Measurements from ENCODE around the gene PYGO2. TPM values are rescaled to one million over a fixed set of nuclear protein-coding genes. Genes with fewer than 3 reads are reported as not detected.

The PYGO2 gene
- total RNA-seq, 3 donors from 2014 or later (not counting 1 experiment from before 2014, with no cell fraction given) = 21.6 to 32.1 (median 27.5) TPM

DNA sequence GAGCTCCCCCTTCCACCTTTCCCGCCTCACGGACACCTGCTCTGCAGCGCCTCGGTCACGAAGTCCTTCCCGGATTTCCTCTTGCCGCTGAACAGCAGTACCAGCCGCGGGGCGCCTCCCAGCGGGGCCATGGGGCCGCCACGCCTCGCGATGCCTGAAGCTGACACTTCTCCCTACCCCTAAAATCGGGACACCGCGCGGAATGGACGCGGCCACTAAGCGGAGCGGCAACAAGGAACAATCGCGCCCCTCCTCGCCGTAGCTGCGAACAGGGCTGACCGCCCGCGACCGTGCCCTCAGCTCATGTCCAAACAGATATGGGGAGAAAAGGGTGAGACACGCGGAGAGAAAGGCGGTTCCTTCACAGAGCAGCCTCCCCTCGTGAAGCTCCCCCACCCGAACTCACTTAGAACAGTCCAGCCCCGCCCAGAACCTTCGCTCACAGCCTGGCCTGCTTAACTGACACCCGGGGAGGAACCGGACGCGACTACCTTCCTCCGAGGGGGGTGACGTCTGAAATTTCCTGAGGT, 25.0 kb downstream of the PYGO2 start, which contains the start of gene PMVK:
TSS of gene PMVK (minus strand) at position 165 of the 530 bp plus-strand sequence. CDS start at position 131, 34 bp downstream.
- Mint-ChIP-seq H3K4me3 (peak within 1 kb of the TSS; percentile 100), H3K4me1 (peaks cover 19 to 40% of the 10 kb centered on the region in 2 donors), H3K27me3 (ENCODE audit: low read depth in 2 of 2) (no peaks in the 10 kb centered on the region), H3K9me3 (no peaks in the 10 kb centered on the region), H3K36me3 (no peaks in the 10 kb centered on the region), H3K27ac (peak within 1 kb of the TSS; percentile 99 to 100)
- Histone ChIP-seq H3K4me1 (ENCODE audit: control insufficient read depth, insufficient read depth, low read length) (peaks cover 36% of the 10 kb centered on the region), H3K9me3 (ENCODE audit: control insufficient read depth, insufficient read depth, low read length) (no peaks in the 10 kb centered on the region), H3K27ac (ENCODE audit: low read length) (peak within 1 kb of the TSS; percentile 97), H3K27me3 (ENCODE audit: control insufficient read depth, insufficient read depth, low read length) (no peaks in the 10 kb centered on the region), H3K36me3 (ENCODE audit: control insufficient read depth, insufficient read depth, low read length) (no peaks in the 10 kb centered on the region), H3K4me3 (ENCODE audit: low read length) (peak within 1 kb of the TSS; percentile 85)
- intact Hi-C loops (cut with micrococcal nuclease) = loop anchor here (1.0 to 5.0 kb wide), 8 partner anchors 20 to 379 kb away; partner anchors contain the start of genes ADAR, CKS1B, EFNA4 and FLAD1
- peak; percentile 86 to 97 (median 87) for ATAC-seq
- WGBS (ENCODE audit: insufficient coverage) = under 1% methylated on average over 45 of the region's 45 CpGs
- TF ChIP-seq, protein P1, sequence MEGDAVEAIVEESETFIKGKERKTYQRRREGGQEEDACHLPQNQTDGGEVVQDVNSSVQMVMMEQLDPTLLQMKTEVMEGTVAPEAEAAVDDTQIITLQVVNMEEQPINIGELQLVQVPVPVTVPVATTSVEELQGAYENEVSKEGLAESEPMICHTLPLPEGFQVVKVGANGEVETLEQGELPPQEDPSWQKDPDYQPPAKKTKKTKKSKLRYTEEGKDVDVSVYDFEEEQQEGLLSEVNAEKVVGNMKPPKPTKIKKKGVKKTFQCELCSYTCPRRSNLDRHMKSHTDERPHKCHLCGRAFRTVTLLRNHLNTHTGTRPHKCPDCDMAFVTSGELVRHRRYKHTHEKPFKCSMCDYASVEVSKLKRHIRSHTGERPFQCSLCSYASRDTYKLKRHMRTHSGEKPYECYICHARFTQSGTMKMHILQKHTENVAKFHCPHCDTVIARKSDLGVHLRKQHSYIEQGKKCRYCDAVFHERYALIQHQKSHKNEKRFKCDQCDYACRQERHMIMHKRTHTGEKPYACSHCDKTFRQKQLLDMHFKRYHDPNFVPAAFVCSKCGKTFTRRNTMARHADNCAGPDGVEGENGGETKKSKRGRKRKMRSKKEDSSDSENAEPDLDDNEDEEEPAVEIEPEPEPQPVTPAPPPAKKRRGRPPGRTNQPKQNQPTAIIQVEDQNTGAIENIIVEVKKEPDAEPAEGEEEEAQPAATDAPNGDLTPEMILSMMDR (IDR thresholded peaks at IDR 0.05) = no peak
- DNase-seq = peak; percentile 91 to 98

DNA sequence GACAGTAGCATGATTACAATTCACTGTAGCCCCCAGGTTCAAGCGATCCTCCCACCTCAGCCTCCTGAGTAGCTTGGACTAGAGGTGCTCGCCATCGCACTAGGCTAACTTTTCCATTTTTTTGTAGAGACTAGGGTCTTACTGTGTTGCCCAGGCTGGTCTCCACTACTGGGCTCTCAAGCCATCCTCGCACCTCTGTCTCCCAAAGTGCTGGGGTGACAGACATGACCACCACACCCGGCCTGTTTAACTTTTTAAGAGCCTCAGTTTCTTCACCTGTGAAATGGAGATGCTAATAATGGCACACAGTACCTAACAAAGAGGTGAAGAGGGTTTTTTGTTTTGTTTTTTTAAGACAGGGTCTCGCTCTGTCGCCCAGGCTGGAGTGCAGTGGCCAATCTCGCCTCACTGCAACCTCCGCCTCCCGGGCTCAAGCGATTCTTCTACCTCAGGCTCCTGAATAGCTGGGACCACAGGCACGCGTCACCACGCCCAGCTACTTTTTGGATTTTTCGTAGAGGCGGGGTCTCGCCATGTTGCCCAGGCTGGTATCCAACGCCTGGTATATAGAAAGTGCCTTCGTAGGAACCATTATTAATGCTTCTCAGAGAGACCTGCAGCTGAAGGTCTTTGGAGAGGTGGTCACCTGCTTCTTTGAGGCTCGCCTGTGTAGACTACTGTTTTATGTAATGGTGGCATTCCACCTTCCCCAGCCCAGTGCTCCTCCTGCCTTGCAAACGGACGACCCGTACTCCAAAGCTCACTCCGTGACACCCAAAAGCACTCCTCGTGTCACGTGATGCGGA, 25.6 kb downstream of the PYGO2 start:
- H3K4me1 Mint-ChIP-seq = peaks cover 19 to 40% of the 10 kb centered on the region in 2 donors
- 43% methylated on average over 27 of the region's 27 CpGs for WGBS (ENCODE audit: insufficient coverage)

DNA sequence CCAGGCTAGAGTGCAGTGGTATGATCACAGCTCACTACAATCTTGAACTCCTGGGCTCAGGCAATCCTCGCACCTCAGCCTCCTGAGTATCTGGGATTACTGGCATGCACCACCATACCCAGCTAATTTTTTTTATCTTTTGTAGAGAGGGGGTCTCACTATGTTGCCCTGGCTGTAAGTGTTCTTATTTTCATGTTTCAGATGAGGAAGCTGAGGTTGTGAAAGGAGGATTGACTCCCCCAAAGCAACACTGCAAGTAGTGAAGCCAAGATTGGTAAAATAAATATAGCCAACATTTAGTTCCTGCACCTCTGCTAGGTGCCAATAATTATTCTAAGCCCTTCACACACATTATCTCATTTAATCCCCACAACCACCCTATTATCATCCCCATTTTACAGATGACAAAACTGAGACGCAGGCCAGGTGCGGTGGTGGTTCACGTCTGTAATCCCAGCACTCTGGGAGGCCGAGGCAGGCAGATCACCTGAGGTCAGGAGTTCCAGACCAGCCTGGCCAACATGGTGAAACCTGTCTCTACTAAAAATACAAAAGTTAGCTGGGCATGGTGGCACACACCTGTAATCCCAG, 27.1 kb downstream of the PYGO2 start:
- peak overlapping the region; percentile 13 for H3K4me3 Mint-ChIP-seq
- Histone ChIP-seq H3K27me3 (ENCODE audit: control insufficient read depth, insufficient read depth, low read length) (no peaks in the 10 kb centered on the region), H3K27ac (ENCODE audit: low read length) (no peak overlapping the region), H3K4me1 (ENCODE audit: control insufficient read depth, insufficient read depth, low read length) (peaks cover 20% of the 10 kb centered on the region), H3K4me3 (ENCODE audit: low read length) (no peak overlapping the region), H3K36me3 (ENCODE audit: control insufficient read depth, insufficient read depth, low read length) (peaks cover 2% of the 10 kb centered on the region), H3K9me3 (ENCODE audit: control insufficient read depth, insufficient read depth, low read length) (no peaks in the 10 kb centered on the region)
- H3K36me3 Mint-ChIP-seq = no peaks in the 10 kb centered on the region
- no peak for DNase-seq
- H3K4me1 Mint-ChIP-seq = peaks cover 19 to 30% of the 10 kb centered on the region in 2 donors
- TF ChIP-seq, protein P1 (IDR thresholded peaks at IDR 0.05) = no peak
- H3K27me3 Mint-ChIP-seq (ENCODE audit: low read depth in 2 of 2) = no peaks in the 10 kb centered on the region
- 95% methylated on average over 4 of the region's 5 CpGs for WGBS (ENCODE audit: insufficient coverage)
- peak overlapping the region in 1 of 2 donors; percentile 100 for H3K27ac Mint-ChIP-seq
- intact Hi-C loops (cut with micrococcal nuclease) = no loop called here
- H3K9me3 Mint-ChIP-seq = no peaks in the 10 kb centered on the region
- ATAC-seq = no peak

More for the DNA sequence above, 25.6 kb downstream of the PYGO2 start:
- H3K27ac ChIP-seq (ENCODE audit: low read length) = peak overlapping the region; percentile 97
- ATAC-seq (no peak), DNase-seq (no peak)
- peak overlapping the region; percentile 85 for H3K4me3 ChIP-seq (ENCODE audit: low read length)
- H3K4me1 ChIP-seq (ENCODE audit: control insufficient read depth, insufficient read depth, low read length) = peaks cover 30% of the 10 kb centered on the region
- Mint-ChIP-seq H3K9me3 (no peaks in the 10 kb centered on the region), H3K27ac (peak overlapping the region; percentile 99 to 100), H3K36me3 (no peaks in the 10 kb centered on the region), H3K27me3 (ENCODE audit: low read depth in 2 of 2) (no peaks in the 10 kb centered on the region), H3K4me3 (peak overlapping the region; percentile 100)
- peaks cover 2% of the 10 kb centered on the region for H3K36me3 ChIP-seq (ENCODE audit: control insufficient read depth, insufficient read depth, low read length)
- intact Hi-C loops (cut with micrococcal nuclease) = loop anchor here (5.0 kb wide), 4 partner anchors 36 to 379 kb away; partner anchors contain the start of genes ADAR, CKS1B, EFNA4 and SHC1
- H3K27me3 ChIP-seq (ENCODE audit: control insufficient read depth, insufficient read depth, low read length) = no peaks in the 10 kb centered on the region
- TF ChIP-seq, protein P1 (IDR thresholded peaks at IDR 0.05) = no peak
- no peaks in the 10 kb centered on the region for H3K9me3 ChIP-seq (ENCODE audit: control insufficient read depth, insufficient read depth, low read length)

Data from natural killer cell (primary cell).